Breast epithelium (tissue), 4 donors: ENCODE measurements around the gene CHD9. TPM values are rescaled to one million over a fixed set of nuclear protein-coding genes. Genes with fewer than 3 reads are reported as not detected.

Source experiments
- DNase-seq, 2 donors: peaks; one replicate each; pipeline ENCODE4 v3.0.0-alpha.2; 2019; ENCODE audit warnings: low spot score in 2 of 2
- H3K27ac ChIP-seq, 2 donors: fragments of 200-600 bp; sonication (generic) in 1 of 2; one replicate each; pipeline ENCODE4 v1.5.1; 2016 to 2019; ENCODE audit warnings: mild to moderate bottlenecking in 1 of 2
- H3K27me3 ChIP-seq, 2 donors: fragments of 200-600 bp; sonication (generic) in 1 of 2; one replicate each; pipeline versions ENCODE4 v1.5.1 to v1.6.0; 2017 to 2019; ENCODE audit warnings: control low read depth in 1 of 2, mild to moderate bottlenecking in 1 of 2
- H3K36me3 ChIP-seq: fragments of 200-600 bp; one replicate; pipeline ENCODE4 v1.5.1; 2019
- H3K4me1 ChIP-seq, 2 donors: fragments of 200-600 bp; sonication (generic); one replicate each; pipeline ENCODE4 v1.5.1; 2016 to 2019; ENCODE audit warnings: control low read depth in 1 of 2
- H3K4me3 ChIP-seq, 3 donors: fragments of 200-600 bp; sonication (generic); 1 replicate in 2 of 3; 2 replicates in 1 of 3; pipeline ENCODE4 v1.5.1; 2016 to 2019; ENCODE audit warnings: mild to moderate bottlenecking in 3 of 3, moderate library complexity in 2 of 3
- H3K9me3 ChIP-seq, 2 donors: fragments of 200-600 bp; sonication (generic) in 1 of 2; one replicate each; pipeline ENCODE4 v1.5.1; 2016 to 2019; ENCODE audit warnings: control low read depth in 1 of 2
- POLR2A ChIP-seq: fragments of 450-650 bp; IDR thresholded peaks from one replicate; pipeline ENCODE4 v1.6.1; 2016; ENCODE audit warnings: antibody characterized with exemption, mild to moderate bottlenecking, moderate library complexity
- POLR2AphosphoS5 ChIP-seq, 3 donors: sonication (generic); formaldehyde crosslinking; IDR thresholded peaks; one replicate each; pipeline ENCODE4 v1.6.1; 2017; ENCODE audit warnings: antibody characterized with exemption in 3 of 3
- intact Hi-C: fragments of 100-400 bp; cut with DNase I; formaldehyde crosslinking; loops from one replicate; pipeline ENCODE4 v1.15.1; 2023; ENCODE audit warnings: low total_unique reads
- total RNA-seq, 3 donors: library from RNA; depleted of rRNA; stranded (reverse); fragments of >200 nt; gene quantifications; one replicate each; pipeline ENCODE4 v1.1.0, GENCODE V29; 2016
- TF ChIP-seq, protein P1 (sequence below), 3 donors: fragments of 450-650 bp; IDR thresholded peaks; one replicate each; pipeline ENCODE4 v1.5.1; 2016 to 2017; ENCODE audit warnings: antibody characterized with exemption in 3 of 3, mild to moderate bottlenecking in 3 of 3, moderate library complexity in 3 of 3

The CHD9 gene
- total RNA-seq, 3 donors from 2014 or later: 93.8 to 160 (median 158) TPM

DNA sequence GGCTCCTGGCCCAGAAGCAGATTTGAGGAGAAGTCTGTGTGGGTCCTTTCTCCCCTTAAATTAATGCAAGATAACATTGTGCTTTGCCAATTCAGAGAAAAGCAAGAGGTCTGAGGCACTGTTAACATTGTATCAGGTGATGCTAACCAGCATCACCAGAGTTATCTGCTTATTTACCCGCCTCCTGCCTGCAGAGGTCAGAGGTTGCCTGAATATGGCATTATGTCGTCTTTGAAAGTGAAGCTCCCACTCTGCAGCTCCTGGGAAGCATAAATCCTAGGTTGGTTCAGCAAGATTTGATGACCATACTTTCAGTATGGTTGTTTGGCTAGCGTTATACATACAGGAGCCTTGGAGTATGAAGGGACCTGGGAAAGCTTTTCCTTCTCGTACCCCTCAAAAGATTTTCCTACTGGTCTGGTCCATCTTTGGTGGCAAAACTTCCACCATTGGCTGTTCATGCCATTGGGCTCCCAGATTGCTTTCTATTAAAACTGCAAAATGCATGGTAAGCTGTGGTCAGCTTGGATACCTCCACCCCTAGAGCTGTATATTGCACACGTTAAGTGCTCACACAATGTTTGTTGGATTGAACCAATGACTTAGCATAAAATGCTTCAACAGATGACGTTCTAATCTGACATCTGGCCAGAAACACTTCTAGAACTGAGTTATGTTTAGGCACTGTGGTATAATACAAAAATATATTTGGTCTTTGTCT lies 24.1 kb downstream of the CHD9 start:
- Histone ChIP-seq H3K27ac (peak overlapping the region; percentile 81 to 84), H3K9me3 (no peaks in the 10 kb centered on the region), H3K36me3 (no peaks in the 10 kb centered on the region), H3K4me1 (peaks cover 0 to 30% of the 10 kb centered on the region in 2 donors), H3K27me3 (no peaks in the 10 kb centered on the region), H3K4me3 (no peak overlapping the region)
- TF ChIP-seq, protein P1, sequence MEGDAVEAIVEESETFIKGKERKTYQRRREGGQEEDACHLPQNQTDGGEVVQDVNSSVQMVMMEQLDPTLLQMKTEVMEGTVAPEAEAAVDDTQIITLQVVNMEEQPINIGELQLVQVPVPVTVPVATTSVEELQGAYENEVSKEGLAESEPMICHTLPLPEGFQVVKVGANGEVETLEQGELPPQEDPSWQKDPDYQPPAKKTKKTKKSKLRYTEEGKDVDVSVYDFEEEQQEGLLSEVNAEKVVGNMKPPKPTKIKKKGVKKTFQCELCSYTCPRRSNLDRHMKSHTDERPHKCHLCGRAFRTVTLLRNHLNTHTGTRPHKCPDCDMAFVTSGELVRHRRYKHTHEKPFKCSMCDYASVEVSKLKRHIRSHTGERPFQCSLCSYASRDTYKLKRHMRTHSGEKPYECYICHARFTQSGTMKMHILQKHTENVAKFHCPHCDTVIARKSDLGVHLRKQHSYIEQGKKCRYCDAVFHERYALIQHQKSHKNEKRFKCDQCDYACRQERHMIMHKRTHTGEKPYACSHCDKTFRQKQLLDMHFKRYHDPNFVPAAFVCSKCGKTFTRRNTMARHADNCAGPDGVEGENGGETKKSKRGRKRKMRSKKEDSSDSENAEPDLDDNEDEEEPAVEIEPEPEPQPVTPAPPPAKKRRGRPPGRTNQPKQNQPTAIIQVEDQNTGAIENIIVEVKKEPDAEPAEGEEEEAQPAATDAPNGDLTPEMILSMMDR (IDR thresholded peaks at IDR 0.05): no peak
- TF ChIP-seq POLR2AphosphoS5 (IDR thresholded peaks at IDR 0.05): no peak
- TF ChIP-seq POLR2A: no peak
- DNase-seq: no peak
- intact Hi-C loops: no loop called here

DNA sequence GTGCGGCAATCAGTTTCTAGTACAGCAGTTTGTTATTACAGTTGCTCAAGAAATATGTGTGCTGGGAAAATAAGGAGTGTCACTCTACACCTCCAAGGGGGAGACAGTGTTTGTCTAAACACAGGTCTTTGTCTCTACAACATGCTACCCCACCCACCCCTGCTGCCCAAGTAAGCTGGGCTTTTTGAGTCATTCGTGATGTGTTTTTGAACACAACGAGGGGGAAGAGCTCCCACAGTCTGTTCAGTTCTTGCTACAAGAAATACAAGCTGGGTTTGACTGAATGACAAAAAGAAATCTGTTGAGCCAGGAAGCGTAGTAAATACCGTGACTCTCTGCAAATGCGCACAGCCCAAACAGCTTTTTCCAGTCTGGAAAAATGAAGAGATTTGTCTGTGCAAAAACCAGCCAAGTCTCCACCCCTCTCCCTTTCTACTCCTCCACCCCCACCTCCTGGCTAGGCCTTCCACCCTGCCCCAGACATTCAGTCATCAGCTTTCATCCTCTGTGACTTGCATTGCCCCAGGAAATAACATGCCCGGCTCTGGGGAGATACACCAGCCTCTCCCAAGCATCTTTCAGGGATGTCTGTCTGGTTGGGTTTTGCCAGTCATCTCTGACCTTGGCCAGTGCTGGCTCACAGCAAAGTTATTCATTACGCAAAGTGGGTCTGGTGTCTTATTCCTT lies 25.7 kb downstream of the CHD9 start:
- intact Hi-C loops: no loop called here
- H3K27ac ChIP-seq: peak overlapping the region; percentile 81 to 84
- H3K36me3 ChIP-seq: no peaks in the 10 kb centered on the region
- H3K27me3 ChIP-seq: no peaks in the 10 kb centered on the region
- peaks cover 4 to 40% of the 10 kb centered on the region in 2 donors for H3K4me1 ChIP-seq
- peak overlapping the region in 2 of 3 donors; percentile 20 to 41 for H3K4me3 ChIP-seq
- TF ChIP-seq, protein P1 (IDR thresholded peaks at IDR 0.05): no peak
- TF ChIP-seq POLR2A: no peak
- peak in 1 of 3 donors; percentile 12 for TF ChIP-seq POLR2AphosphoS5 (IDR thresholded peaks at IDR 0.05)
- DNase-seq: peak in 1 of 2 donors; percentile 70
- no peaks in the 10 kb centered on the region for H3K9me3 ChIP-seq

DNA sequence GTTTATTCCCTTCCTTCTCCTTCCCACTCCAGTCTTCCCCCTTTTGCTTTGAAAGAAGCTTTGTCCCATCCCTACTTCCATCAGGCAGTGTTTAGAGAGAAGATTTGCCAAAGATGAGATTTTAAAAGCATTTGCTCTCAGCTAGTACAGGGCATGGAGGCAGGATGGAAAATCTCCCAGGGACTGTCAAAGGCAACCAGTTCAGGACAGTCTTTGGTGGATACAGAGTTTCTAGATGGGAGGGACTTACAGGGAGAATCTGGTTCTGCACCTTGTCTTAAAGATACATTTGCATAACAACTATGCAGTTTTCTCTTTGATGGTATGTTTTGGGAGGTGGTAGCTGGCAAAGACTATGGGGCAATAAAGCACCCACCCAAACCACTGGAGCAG lies 26.2 kb downstream of the CHD9 start:
- DNase-seq: no peak
- no peaks in the 10 kb centered on the region for H3K36me3 ChIP-seq
- H3K4me1 ChIP-seq: peaks cover 9 to 44% of the 10 kb centered on the region in 2 donors
- intact Hi-C loops: no loop called here
- H3K9me3 ChIP-seq: no peaks in the 10 kb centered on the region
- H3K4me3 ChIP-seq: peak overlapping the region in 1 of 3 donors; percentile 41
- no peak for TF ChIP-seq POLR2AphosphoS5 (IDR thresholded peaks at IDR 0.05)
- no peak for TF ChIP-seq POLR2A
- TF ChIP-seq, protein P1 (IDR thresholded peaks at IDR 0.05): no peak
- H3K27me3 ChIP-seq: no peaks in the 10 kb centered on the region
- peak overlapping the region; percentile 81 to 84 for H3K27ac ChIP-seq

DNA sequence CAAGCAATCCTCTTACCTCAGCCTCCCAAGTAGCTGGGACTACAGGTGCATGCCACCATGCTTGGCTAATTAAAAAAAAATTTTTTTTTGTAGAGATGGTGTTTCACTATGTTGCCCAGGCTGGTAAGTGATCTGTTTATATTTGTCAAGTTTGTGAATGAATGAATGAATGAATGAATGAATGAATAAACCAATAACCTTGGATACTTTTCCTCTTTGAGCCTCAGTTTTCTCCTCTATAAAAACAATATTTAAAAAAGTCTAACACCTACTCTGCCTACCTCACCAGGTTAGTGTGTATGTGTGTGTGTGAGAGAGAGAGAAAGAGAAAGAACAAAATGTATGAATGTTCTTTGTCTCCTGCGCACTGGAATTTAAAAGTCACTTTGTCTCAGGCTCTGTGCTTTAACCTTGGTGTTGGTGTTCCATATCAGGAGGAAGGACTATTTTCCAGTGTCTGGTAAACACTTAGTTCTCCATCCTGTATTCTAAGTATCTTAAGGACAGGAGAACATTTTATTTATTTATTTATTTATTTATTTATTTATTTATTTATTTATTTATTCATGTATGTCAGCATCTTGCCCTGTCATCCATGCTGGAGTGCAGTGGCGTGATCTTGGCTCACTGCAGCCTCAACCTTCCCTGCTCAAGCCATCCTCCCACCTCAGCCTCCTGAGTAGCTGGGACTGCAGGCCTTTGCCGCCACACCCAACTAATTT lies 27.1 kb downstream of the CHD9 start:
- H3K4me1 ChIP-seq: peaks cover 13 to 52% of the 10 kb centered on the region in 2 donors

More for the DNA sequence above, 27.1 kb downstream of the CHD9 start:
- H3K36me3 ChIP-seq: no peaks in the 10 kb centered on the region
- H3K4me3 ChIP-seq: no peak overlapping the region
- no peaks in the 10 kb centered on the region for H3K27me3 ChIP-seq
- intact Hi-C loops: no loop called here
- DNase-seq: no peak
- TF ChIP-seq POLR2A: no peak
- TF ChIP-seq, protein P1 (IDR thresholded peaks at IDR 0.05): no peak
- TF ChIP-seq POLR2AphosphoS5 (IDR thresholded peaks at IDR 0.05): no peak
- H3K9me3 ChIP-seq: no peaks in the 10 kb centered on the region
- peak overlapping the region; percentile 81 to 92 for H3K27ac ChIP-seq
